Gastroesophageal sphincter (tissue), 3 donors: ENCODE results near the gene ROBO1.

Experiments used
- POLR2A ChIP-seq, 2 donors: fragments of 450-650 bp; IDR thresholded peaks; one replicate each; pipeline ENCODE4 v1.6.1; 2017; ENCODE audit warnings: antibody characterized with exemption in 2 of 2, mild to moderate bottlenecking in 2 of 2, moderate library complexity in 1 of 2
- POLR2AphosphoS5 ChIP-seq: sonication (generic); formaldehyde crosslinking; IDR thresholded peaks from one replicate; pipeline ENCODE4 v1.6.1; 2017; ENCODE audit warnings: antibody characterized with exemption
- TF ChIP-seq, protein P1 (sequence below), 4 experiments: fragments of 200-600 bp in 2 of 4; fragments of 450-650 bp in 2 of 4; sonication (generic) in 1 of 4; IDR thresholded peaks; one replicate each; pipeline ENCODE4 v1.5.1; 2017 to 2019; ENCODE audit warnings: antibody characterized with exemption in 4 of 4, mild to moderate bottlenecking in 2 of 4, moderate library complexity in 2 of 4

DNA sequence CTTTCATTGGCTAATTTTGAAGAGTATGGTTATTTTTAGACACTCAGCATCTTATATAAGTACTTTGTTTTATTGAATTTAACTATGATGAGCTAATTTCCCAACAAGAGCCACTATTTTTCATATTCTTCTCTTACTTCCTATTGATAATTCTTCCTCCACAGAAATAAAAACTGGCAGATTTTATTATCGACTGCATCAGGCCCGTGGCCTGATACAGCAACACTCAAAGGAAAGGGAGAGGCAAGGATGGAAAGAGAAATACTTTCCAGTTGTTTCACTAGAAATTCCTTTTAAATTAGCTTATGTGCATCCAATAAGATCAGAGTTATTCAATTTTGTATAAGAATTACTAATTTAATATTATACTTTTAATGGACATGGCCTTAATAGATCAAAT, 886.3 kb downstream of the ROBO1 start:
- TF ChIP-seq POLR2A (IDR thresholded peaks at IDR 0.05) (no peak), POLR2AphosphoS5 (no peak)
- TF ChIP-seq, protein P1, sequence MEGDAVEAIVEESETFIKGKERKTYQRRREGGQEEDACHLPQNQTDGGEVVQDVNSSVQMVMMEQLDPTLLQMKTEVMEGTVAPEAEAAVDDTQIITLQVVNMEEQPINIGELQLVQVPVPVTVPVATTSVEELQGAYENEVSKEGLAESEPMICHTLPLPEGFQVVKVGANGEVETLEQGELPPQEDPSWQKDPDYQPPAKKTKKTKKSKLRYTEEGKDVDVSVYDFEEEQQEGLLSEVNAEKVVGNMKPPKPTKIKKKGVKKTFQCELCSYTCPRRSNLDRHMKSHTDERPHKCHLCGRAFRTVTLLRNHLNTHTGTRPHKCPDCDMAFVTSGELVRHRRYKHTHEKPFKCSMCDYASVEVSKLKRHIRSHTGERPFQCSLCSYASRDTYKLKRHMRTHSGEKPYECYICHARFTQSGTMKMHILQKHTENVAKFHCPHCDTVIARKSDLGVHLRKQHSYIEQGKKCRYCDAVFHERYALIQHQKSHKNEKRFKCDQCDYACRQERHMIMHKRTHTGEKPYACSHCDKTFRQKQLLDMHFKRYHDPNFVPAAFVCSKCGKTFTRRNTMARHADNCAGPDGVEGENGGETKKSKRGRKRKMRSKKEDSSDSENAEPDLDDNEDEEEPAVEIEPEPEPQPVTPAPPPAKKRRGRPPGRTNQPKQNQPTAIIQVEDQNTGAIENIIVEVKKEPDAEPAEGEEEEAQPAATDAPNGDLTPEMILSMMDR (IDR thresholded peaks at IDR 0.05): no peak
